ENCODE results near the gene HOXB7.

The HOXB7 gene
- 0.82 to 1.9 reads per million in 2 donors for total RNA-seq

DNA sequence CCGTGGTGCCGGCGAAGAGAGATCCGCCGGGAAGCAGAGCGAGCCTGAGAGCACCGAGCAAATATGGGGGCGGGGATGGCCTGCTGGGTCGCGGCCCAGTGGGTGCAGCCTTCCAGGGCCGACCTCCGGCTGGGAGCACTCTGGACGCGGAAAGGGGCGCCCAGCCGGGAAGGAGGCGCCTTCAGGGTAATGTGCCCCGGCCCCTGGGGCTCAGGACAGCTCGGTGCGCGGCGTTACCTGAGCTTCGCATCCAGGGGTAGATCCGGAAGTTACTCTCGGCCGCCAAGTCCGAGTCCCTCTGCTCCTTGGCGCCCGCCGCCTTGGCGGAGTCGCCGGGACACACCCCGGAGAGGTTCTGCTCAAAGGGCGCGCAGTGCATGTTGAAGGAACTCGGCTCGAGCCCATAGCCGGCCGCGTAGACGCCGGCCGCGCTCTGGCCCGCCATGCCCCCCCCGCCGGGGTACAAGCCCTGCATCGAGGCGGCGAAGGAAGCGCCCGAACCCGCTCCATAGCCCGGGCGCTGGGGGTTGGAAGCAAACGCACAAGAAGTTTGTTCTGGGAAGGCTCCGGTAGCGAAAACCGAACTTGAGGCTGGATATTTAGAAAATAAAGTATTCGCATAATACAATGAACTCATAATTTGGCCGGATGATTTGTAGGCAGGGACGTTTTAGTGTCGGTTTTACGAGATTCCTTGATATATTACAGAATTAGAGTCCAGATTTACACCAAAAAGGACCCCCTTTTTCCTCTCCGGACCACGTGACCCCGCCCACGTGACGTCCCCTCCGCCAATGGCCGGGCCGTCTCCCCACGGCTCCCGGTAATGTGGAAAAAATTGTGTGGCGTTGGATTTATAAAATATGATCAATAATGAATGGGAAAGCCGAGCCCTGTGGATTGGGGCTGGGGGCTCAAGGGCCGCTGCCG, at the start of gene HOXB7:
TSS of gene HOXB7 (minus strand) at position 736 of the 930 bp plus-strand sequence. CDS start at position 637, 99 bp downstream.
- peak; percentile 54 for DNase-seq

DNA sequence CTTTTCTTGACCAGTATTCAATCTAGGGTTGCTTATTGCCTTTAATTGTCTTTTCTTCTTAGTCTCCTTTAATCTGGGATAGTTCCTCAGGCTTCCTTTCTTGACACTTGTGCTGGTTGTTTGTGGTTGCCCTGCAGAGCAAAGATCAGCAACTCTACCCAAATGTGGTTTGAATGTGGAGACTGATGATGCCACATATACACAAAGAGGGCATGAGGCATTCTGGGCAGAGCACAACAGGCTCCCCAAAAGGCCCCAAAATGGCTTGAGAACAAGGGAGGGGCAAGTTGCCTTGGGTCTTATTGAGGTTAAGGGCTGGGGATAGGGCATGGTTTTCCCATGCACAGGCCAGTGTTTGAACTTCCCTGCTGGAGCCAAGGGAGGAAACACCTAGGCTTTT, 45.1 kb upstream of the HOXB7 start:
- DNase-seq = no peak

DNA sequence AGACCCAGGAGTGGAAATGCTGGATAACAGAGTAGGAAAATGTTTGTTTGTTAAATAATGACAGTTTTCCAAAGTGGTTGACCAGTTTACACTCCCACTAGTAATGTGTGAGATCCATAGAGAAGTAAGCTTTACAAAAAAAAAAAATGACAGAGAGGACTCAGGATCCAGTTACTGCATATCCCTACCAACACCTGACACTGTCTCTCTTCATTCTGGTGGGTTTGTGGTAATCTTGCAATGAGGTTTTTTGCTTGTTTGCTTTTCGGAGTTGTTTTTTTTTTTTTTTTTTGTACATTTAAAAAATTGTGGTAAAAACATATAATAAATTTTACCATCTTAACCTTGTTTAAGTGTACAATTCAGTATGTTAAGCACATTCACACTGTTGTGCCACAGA, 38.9 kb upstream of the HOXB7 start:
- no peak for DNase-seq

GRCh38 chr17:48647963-48648245, 37.1 kb upstream of the HOXB7 start:
- DNase-seq = no peak

- no peak for DNase-seq
Measured at GRCh38 chr17:48647103-48647962, 36.5 kb upstream of the HOXB7 start.

GRCh38 chr17:48646183-48647102, 35.6 kb upstream of the HOXB7 start:
- DNase-seq = peak; percentile 36

DNA sequence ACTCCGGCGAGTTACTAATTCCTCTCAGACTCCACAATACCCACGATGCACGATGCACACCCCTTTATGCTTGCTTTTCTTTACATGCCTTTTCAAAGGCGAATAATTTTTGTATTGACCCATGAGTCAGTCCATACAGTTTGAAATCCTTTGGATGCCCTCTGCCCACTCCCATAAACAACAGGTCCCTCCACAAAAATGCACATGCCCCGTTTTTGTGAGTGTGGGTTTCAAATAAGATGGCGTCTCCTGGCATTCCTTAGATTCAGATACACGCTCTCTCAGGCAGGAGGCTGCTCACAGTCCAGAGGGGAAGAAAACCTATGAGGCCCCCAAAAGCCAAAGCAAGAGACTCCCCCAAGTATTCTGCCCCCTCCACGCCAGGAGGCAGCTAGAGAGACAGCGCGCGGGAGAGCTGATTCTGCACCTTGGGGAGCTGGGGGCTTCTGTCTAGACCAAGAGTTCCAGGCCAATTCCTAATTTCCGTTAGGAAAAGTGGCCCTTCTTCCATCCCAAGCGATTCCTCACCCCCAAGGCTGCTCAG, 34.9 kb upstream of the HOXB7 start:
- no peak for DNase-seq

GRCh38 chr17:48644910-48645557, 34.2 kb upstream of the HOXB7 start:
- no peak for DNase-seq

- DNase-seq = no peak
Measured at GRCh38 chr17:48644159-48644558, 33.3 kb upstream of the HOXB7 start.

- DNase-seq = no peak
Measured at GRCh38 chr17:48643697-48644012, 32.8 kb upstream of the HOXB7 start.

GRCh38 chr17:48642843-48643696, 32.3 kb upstream of the HOXB7 start:
- DNase-seq = no peak

GRCh38 chr17:48642059-48642842, 31.4 kb upstream of the HOXB7 start:
- no peak for DNase-seq

- DNase-seq = no peak
Measured at GRCh38 chr17:48641541-48642058, 30.8 kb upstream of the HOXB7 start.

DNA sequence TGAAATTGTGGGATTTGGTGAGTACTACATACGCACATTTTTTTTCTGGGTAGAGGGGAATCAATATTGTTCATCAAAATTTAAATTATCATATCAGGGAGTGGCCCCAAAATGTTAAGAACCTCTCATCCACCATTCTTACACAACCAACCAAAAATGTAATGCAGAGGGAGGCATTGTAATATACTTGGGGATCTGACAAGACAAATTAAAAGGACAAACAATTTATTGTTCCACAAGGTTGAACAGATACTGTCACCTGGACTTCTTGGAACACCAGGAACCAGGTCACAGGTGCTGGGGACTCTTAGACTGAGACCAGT, 30.0 kb upstream of the HOXB7 start:
- DNase-seq = no peak

- DNase-seq = no peak
Measured at GRCh38 chr17:48639982-48640857, 29.4 kb upstream of the HOXB7 start.

GRCh38 chr17:48639136-48639535, 28.3 kb upstream of the HOXB7 start:
- no peak for DNase-seq

GRCh38 chr17:48637323-48638260, 26.8 kb upstream of the HOXB7 start:
- no peak for DNase-seq

Data from activated gamma-delta T cell (primary cell).